Choroid plexus epithelial cell (primary cell): ENCODE results near the gene VPS18.
A peak's percentile ranks its signal among the peaks of the same experiment; 100 is the strongest.

Experiments used
- DNase-seq: peaks from one replicate; pipeline ENCODE4 v3.0.0-alpha.2; 2010; ENCODE audit warnings: low read depth
- H3K4me3 ChIP-seq: 2 replicates; pipeline ENCODE4 v1.5.1; 2011; ENCODE audit warnings: low read depth, mild to moderate bottlenecking, control low read depth, low read length, moderate library complexity
- TF ChIP-seq, protein P1 (sequence below): conservative IDR thresholded peaks from 2 replicates; pipeline ENCODE4 v1.5.1; 2011; ENCODE audit warnings: low read depth, mild to moderate bottlenecking, control low read depth, inconsistent platforms, low read length, moderate library complexity

Gene VPS18

DNA sequence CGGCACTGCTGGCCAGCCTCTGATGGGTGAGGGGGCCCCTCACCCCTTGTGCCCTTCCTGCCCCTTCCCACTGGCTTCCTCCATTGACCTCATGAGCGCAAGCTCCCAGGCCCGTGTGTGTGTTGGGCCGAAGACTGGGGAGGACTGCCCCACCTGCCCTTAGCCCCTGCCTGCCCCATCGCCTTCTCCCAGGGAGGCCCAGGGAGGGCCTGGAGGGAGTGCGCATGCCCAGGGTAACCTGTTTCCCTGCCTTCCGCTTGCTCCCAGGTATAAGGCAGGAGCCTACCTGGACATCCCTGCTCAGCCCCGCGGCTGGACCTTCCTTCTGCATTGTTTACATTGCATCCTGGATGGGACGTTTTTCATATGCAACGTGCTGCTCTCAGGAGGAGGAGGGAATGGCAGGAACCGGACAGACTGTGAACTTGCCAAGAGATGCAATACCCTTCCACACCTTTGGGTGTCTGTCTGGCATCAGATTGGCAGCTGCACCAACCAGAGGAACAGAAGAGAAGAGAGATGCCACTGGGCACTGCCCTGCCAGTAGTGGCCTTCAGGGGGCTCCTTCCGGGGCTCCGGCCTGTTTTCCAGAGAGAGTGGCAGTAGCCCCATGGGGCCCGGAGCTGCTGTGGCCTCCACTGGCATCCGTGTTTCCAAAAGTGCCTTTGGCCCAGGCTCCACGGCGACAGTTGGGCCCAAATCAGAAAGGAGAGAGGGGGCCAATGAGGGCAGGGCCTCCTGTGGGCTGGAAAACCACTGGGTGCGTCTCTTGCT, 43.7 kb downstream of the VPS18 start:
- TF ChIP-seq, protein P1, sequence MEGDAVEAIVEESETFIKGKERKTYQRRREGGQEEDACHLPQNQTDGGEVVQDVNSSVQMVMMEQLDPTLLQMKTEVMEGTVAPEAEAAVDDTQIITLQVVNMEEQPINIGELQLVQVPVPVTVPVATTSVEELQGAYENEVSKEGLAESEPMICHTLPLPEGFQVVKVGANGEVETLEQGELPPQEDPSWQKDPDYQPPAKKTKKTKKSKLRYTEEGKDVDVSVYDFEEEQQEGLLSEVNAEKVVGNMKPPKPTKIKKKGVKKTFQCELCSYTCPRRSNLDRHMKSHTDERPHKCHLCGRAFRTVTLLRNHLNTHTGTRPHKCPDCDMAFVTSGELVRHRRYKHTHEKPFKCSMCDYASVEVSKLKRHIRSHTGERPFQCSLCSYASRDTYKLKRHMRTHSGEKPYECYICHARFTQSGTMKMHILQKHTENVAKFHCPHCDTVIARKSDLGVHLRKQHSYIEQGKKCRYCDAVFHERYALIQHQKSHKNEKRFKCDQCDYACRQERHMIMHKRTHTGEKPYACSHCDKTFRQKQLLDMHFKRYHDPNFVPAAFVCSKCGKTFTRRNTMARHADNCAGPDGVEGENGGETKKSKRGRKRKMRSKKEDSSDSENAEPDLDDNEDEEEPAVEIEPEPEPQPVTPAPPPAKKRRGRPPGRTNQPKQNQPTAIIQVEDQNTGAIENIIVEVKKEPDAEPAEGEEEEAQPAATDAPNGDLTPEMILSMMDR: peak; percentile 27
- no peak for DNase-seq
- H3K4me3 ChIP-seq: no peak overlapping the region

DNA sequence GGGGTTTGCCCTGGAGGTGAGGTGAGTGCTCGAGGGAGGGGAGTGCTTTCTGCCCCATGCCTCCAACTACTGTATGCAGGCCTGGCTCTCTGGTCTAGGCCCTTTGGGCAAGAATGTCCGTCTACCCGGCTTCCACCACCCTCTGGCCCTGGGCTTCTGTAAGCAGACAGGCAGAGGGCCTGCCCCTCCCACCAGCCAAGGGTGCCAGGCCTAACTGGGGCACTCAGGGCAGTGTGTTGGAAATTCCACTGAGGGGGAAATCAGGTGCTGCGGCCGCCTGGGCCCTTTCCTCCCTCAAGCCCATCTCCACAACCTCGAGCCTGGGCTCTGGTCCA, 44.3 kb downstream of the VPS18 start:
- no peak for DNase-seq
- H3K4me3 ChIP-seq: no peak overlapping the region
- TF ChIP-seq, protein P1: no peak

DNA sequence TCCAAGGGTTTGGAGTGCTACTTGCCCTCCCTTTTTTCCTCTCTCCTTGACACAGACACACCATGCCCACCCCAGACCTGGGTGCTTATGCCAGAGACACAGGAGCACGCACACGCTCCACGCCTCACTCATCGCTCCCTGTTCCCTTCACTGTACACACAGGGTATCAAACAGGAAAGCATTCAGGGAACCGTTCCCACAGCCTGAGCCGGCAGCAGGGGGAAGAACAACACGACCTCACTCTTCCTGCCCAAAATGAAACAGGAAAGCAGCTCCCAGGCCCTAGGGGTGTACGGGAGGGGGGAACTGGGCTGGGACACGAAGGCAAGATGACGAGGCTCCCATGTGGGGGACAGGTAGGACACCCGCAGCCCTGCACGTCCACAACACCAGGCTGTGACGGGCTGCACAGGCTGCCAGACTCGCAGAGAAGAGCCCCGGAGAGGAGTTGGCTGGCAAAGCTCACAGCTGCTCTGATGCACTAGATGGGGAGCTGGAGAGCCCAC, 46.1 kb downstream of the VPS18 start:
- no peak overlapping the region for H3K4me3 ChIP-seq
- no peak for DNase-seq
- TF ChIP-seq, protein P1: no peak

DNA sequence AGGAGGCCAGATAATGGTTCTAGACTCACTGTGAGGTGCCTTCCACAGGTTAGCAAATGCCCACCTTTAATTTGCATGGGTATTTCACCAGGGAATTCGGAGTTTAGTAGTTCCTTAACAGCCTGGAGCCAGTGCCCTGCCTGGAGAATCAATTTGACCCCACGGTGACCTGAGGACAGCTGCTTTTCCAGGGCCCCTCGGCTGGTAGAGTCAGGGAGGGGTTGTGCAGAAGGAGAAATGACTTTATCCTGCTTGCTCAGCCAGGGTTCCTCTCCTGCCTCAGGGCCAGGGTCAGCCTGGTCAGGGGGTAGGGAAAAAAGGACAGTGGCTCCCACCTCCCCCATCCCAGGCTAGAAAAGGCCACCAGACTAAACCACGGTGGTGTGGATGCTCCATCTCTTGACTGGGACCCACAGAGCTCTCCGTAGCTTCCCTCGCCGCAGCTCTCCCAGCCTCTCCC, 46.8 kb downstream of the VPS18 start:
- H3K4me3 ChIP-seq: peak overlapping the region; percentile 52
- TF ChIP-seq, protein P1: no peak
- no peak for DNase-seq

DNA sequence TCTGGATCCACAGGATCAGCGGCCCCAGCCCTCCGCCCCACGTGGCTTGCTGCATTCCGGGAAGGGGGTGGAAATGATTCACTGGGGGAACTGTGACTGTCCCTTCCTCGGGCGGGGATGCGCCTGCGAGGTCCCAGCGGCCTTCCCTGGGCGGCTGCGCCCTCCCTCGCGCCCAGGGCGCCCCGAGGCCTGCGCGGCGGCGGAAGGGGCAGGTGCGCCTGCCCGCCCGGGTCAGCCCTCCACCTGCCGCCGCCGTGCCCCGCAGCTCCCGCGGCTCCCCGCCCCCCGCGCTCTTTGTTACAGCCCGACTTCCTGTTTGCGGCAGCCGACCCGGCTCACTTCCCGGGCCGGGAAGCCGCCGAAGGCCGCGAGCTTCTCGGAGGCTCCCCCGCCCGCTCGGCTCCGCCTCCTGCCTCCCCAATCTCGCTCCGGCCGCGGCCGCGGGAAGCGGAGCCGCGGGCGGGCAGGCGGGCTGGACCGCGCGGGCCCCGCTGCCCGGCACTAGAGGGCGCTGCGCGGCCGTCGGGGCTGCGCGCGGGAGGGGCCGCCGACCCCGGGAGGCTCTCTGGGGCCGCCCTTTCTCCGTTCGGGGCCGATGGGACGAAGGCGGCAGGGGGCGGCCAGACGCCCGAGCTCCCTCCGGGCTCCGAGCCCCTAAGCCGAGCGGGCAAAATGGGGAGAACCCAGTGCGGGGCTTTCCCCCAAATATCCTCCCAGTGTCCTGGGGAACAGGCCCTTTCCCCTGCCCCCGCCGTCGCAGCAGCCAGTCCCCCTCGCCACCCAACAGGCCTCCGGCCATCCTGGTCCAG, 47.5 kb downstream of the VPS18 start:
- peak overlapping the region; percentile 60 for H3K4me3 ChIP-seq
- TF ChIP-seq, protein P1: peak; percentile 29
- peak; percentile 67 for DNase-seq

DNA sequence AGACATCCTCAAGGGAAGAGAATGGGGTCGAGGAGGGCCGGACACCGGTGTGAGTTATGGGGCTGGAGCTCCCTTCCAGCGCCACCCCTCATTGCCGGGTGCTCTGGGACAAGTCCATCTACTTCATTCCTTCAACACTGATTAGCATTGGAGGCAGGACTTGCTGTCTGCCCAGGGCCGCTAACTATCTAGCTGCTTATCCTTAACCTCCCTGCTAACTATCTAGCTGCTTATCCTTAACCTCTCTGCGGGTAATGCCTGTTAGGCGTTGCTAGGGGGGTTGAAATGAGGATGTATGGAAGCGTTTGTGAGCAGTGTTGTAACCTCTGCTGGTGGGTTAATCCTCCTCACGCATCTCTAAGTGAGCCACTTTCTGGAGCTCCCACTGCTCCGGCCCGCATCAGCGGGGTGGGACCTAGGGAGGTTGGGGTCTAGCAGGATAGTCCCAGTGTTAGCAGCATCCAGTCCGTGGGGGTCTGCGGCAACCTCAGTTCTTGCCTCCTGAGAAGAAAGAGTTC, 48.1 kb downstream of the VPS18 start:
- peak overlapping the region; percentile 60 for H3K4me3 ChIP-seq
- TF ChIP-seq, protein P1: peak; percentile 0
- DNase-seq: no peak
